ENCODE results near the gene HLA-DQA2. TPM values are rescaled to one million over a fixed set of nuclear protein-coding genes. Genes with fewer than 3 reads are reported as not detected.
A peak's percentile ranks its signal among the peaks of the same experiment; 100 is the strongest.

HLA-DQA2 gene
- total RNA-seq, 1 experiment from 2014 or later: not detected

GRCh38 chr6:32785781-32786533 lies 44.8 kb downstream of the HLA-DQA2 start (continued):
- TF ChIP-seq, protein P1, sequence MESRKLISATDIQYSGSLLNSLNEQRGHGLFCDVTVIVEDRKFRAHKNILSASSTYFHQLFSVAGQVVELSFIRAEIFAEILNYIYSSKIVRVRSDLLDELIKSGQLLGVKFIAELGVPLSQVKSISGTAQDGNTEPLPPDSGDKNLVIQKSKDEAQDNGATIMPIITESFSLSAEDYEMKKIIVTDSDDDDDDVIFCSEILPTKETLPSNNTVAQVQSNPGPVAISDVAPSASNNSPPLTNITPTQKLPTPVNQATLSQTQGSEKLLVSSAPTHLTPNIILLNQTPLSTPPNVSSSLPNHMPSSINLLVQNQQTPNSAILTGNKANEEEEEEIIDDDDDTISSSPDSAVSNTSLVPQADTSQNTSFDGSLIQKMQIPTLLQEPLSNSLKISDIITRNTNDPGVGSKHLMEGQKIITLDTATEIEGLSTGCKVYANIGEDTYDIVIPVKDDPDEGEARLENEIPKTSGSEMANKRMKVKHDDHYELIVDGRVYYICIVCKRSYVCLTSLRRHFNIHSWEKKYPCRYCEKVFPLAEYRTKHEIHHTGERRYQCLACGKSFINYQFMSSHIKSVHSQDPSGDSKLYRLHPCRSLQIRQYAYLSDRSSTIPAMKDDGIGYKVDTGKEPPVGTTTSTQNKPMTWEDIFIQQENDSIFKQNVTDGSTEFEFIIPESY (IDR thresholded peaks at IDR 0.05; ENCODE audit: extremely low read depth, insufficient replicate concordance, low read length): no peak
- TF ChIP-seq SRF (IDR thresholded peaks at IDR 0.05; ENCODE audit: low read depth) (no peak), EZH2phosphoT487 (IDR thresholded peaks at IDR 0.05; ENCODE audit: borderline replicate concordance) (no peak), EZH2 (IDR thresholded peaks at IDR 0.05) (no peak), POLR2A (IDR thresholded peaks at IDR 0.05; ENCODE audit: borderline replicate concordance, extremely low read depth, insufficient read depth, insufficient read length) (no peak)

- H3K4me2 ChIP-seq (ENCODE audit: low read length): no peak overlapping the region
- POLR2A ChIA-PET: interaction anchor here (0.6 kb wide), 1 partner anchor 664 kb away, joined by 3 read pairs; the partner anchor contains the start of gene ZBTB9
- DNase-seq (ENCODE audit: low read depth, low spot score): peak; percentile 38
Measured at GRCh38 chr6:32790306-32790705, 49.1 kb downstream of the HLA-DQA2 start.

More at GRCh38 chr6:32790306-32790705, 49.1 kb downstream of the HLA-DQA2 start:
- ATAC-seq: peak; percentile 67
- Histone ChIP-seq H3K9me3 (ENCODE audit: control insufficient read depth in 1 of 2, insufficient read depth in 1 of 2, low read depth in 1 of 2, low read length in 2 of 2) (no peaks in the 10 kb centered on the region), H3K4me1 (ENCODE audit: control insufficient read depth in 1 of 2, insufficient read depth in 2 of 2, low read length in 2 of 2) (peaks cover 0 to 8% of the 10 kb centered on the region in 2 experiments; a peak in 2 of 4 replicates), H3K4me3 (replicated peaks in 1 of 2; ENCODE audit: low read depth in 1 of 2, low read length in 2 of 2) (no peak overlapping the region), H3K36me3 (ENCODE audit: control insufficient read depth in 1 of 2, insufficient read depth in 2 of 2, low read length in 2 of 2) (no peaks in the 10 kb centered on the region), H3K79me2 (ENCODE audit: insufficient read depth, low read length) (no peaks in the 10 kb centered on the region), H3K27ac (ENCODE audit: low read depth, low read length) (no peak overlapping the region), H3K9ac (ENCODE audit: low read length) (no peak overlapping the region), H4K20me1 (ENCODE audit: insufficient read depth) (no peaks in the 10 kb centered on the region), H2AFZ (ENCODE audit: low read depth, low read length, poor library complexity, severe bottlenecking) (no peak overlapping the region), H3K9me2 (ENCODE audit: insufficient read depth) (no peaks in the 10 kb centered on the region), H3K27me3 (ENCODE audit: insufficient read depth, low read length) (peaks cover 5% of the 10 kb centered on the region; the same call in 1 of the 2 replicates)
- ChIA-PET RAD21 (ENCODE audit: low non-redundant PET in 1 of 2, low total read pairs in 2 of 2, uncharacterized antibody in 2 of 2, unreplicated experiment in 2 of 2) (no interaction called here), CTCF (no interaction called here)
- no peak for TF ChIP-seq FOSL1 (IDR thresholded peaks at IDR 0.05; ENCODE audit: low read depth)
- TF ChIP-seq YY1 (IDR thresholded peaks at IDR 0.05; ENCODE audit: extremely low read depth, insufficient replicate concordance, low read depth, low read length): no peak
- BruUV-seq (replicated peaks): no TSS peak
- intact Hi-C loops (cut with micrococcal nuclease): no loop called here

Measured in HCT116 (cell line).